ENCODE measurements around the gene ITGB3. TPM values are rescaled to one million over a fixed set of nuclear protein-coding genes. Genes with fewer than 3 reads are reported as not detected.

Gene ITGB3
- total RNA-seq, 1 donor: 22.0 TPM

DNA sequence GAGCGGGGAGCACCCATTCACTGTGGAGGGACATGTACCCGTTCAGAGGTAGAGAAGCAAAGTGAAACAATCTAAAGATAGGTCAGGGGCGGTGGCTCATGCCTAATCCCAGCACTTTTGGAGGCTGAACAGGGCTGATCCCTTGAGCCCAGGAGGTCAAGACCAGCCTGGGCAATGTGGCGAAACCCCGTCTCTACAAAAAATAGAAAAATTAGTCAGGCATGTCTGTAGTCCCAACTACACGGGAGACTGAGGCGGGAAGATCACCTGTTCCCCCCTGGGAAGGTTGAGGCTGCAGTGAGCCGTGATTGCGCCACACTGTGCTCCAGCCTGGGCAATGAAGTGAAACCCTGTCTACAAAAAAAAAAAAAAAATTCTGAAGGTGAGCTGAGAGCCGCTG is 22.8 kb upstream of the ITGB3 start:
- no peak for TF ChIP-seq CTCF (IDR thresholded peaks at IDR 0.05; ENCODE audit: insufficient read depth, low read length)
- DNase-seq (ENCODE audit: low read depth): no peak

DNA sequence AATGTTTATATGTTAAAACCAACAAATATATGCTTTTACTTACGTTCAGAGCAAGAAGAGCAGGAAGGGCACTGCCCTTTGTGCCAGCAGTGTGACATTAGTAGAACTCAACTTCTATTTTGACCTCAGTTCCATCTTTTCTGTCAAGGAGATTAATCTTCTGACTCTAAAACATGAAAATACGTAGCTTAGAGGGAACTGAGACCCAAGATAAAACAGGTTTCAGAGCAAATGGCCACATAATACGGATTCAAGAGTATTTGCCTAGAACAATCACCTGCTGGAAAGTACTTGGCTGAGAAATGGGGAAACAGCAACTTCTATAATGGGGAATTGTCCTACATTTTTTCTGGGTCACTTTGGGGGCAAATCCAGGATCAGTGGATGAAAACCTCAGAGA is 22.3 kb upstream of the ITGB3 start:
- DNase-seq (ENCODE audit: low read depth): no peak
- no peak overlapping the region for H3K4me3 ChIP-seq (ENCODE audit: low read depth, low read length)
- no peak for TF ChIP-seq CTCF (IDR thresholded peaks at IDR 0.05; ENCODE audit: insufficient read depth, low read length)

More for the DNA sequence above, 22.8 kb upstream of the ITGB3 start:
- H3K4me3 ChIP-seq (ENCODE audit: low read depth, low read length): no peak overlapping the region

- no peak for TF ChIP-seq CTCF (IDR thresholded peaks at IDR 0.05; ENCODE audit: insufficient read depth, low read length)
- no peak for DNase-seq (ENCODE audit: low read depth)
- no peak overlapping the region for H3K4me3 ChIP-seq (ENCODE audit: low read depth, low read length)
These were observed 21.8 kb upstream of the ITGB3 start for GRCh38 chr17:47231866-47232265.

GRCh38 chr17:47232465-47232864 is 21.2 kb upstream of the ITGB3 start:
- DNase-seq (ENCODE audit: low read depth): no peak
- no peak overlapping the region for H3K4me3 ChIP-seq (ENCODE audit: low read depth, low read length)
- no peak for TF ChIP-seq CTCF (IDR thresholded peaks at IDR 0.05; ENCODE audit: insufficient read depth, low read length)

GRCh38 chr17:47235506-47235905 is 18.1 kb upstream of the ITGB3 start:
- no peak for DNase-seq (ENCODE audit: low read depth)
- no peak overlapping the region for H3K4me3 ChIP-seq (ENCODE audit: low read depth, low read length)
- no peak for TF ChIP-seq CTCF (IDR thresholded peaks at IDR 0.05; ENCODE audit: insufficient read depth, low read length)

DNA sequence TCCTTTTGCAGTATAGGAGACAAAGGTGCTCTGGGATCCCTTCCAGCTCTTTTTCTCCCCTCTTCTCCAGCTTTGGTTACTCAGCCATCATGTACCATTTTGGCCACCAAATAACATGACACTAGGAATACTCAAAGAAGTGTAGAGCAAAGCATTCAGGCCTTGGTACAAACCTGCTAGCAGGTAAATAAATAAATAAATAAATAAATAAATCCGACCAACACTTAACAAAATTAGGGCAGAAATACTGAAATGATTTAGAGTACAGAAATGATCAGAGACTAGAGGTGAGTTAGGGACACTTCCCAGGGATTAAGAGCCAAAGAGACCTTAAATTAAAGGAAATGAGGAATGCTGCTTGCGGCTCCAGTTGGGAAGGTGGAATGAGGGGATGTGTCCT is 17.7 kb upstream of the ITGB3 start:
- no peak overlapping the region for H3K4me3 ChIP-seq (ENCODE audit: low read depth, low read length)
- TF ChIP-seq CTCF (IDR thresholded peaks at IDR 0.05; ENCODE audit: insufficient read depth, low read length): no peak

DNA sequence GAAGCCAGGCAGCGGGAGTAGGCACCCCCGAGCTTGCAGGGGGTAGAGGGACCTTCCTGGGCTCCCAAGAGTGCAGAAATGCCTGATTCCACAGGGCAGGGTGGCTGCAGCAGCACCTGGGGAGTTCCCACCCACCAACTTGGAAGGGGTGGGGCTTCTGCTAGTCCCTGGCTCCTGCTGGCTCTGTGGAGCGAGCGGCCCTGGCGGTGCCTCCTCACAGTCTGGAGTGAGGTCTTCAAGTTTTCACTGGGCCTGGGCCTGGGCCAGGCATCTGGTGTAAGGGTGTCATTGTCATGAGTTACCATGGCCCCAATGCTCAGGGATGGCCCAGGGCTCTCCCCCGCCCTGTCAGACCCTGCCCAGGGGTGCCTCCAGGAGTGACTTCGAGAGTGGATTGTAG is 15.8 kb upstream of the ITGB3 start:
- TF ChIP-seq CTCF (IDR thresholded peaks at IDR 0.05; ENCODE audit: insufficient read depth, low read length): no peak
- DNase-seq (ENCODE audit: low read depth): no peak
- no peak overlapping the region for H3K4me3 ChIP-seq (ENCODE audit: low read depth, low read length)

More for the DNA sequence above, 17.7 kb upstream of the ITGB3 start:
- DNase-seq (ENCODE audit: low read depth): no peak
